HepG2 (cell line): ENCODE results near the gene ARHGAP45. TPM values are rescaled to one million over a fixed set of nuclear protein-coding genes. Genes with fewer than 3 reads are reported as not detected.

Experiments used
- ATAC-seq: fragments of 200-7000 bp; cut with Tn5 transposase; 3 replicates; pipeline ENCODE4 v1.9.1; 2020; ENCODE audit warnings: mild to moderate bottlenecking, moderate library complexity
- BruUV-seq: library from RNA; stranded (reverse); fragments of 400-500 nt; replicated peaks from 2 replicates; lab custom pipeline; 2021; lab: Mats Ljungman, UMichigan
- CTCF ChIA-PET: fragments of 300-600 bp; formaldehyde crosslinking; extraction: SDS; loops from one replicate; lab custom pipeline; 2021; ENCODE audit warnings: low total read pairs, inconsistent platforms, low intra/inter-chr PET ratio; lab: Yijun Ruan, JAX
- POLR2A ChIA-PET: fragments of 350-600 bp; sonication (Branson Sonifier 250); formaldehyde crosslinking; loops from one replicate; lab custom pipeline; 2020; ENCODE audit warnings: antibody characterized with exemption, inconsistent platforms; lab: Yijun Ruan, JAX
- DNase-seq: peaks from one replicate; pipeline ENCODE4 v3.0.0-alpha.2; 2015; ENCODE audit warnings: low spot score
- FAIRE-seq: peaks from 3 replicates; lab custom pipeline; 2011; peaks lifted over from hg19 to GRCh38; lab: Jason Lieb, UNC
- H2AFZ ChIP-seq: one replicate; pipeline ENCODE4 v1.6.1; 2011; ENCODE audit warnings: low read length, inconsistent platforms
- H3K27ac ChIP-seq: fragments of 300-600 bp; 3 replicates; pipeline ENCODE4 v1.8.0; 2011; ENCODE audit warnings: mixed run types, mild to moderate bottlenecking, mixed read lengths, low read length, inconsistent platforms; ENCODE audit not compliant: insufficient read depth; ENCODE audit errors: extremely low read length
- H3K27me3 ChIP-seq, 2 experiments: fragments of 200-600 bp in 1 of 2; 2 replicates in 1 of 2; 3 replicates in 1 of 2; pipeline versions ENCODE4 v1.6.0 to v1.8.0; 2011; ENCODE audit warnings: low read length in 2 of 2, mild to moderate bottlenecking in 2 of 2, moderate library complexity in 2 of 2, inconsistent platforms in 1 of 2; ENCODE audit not compliant: insufficient read depth in 2 of 2, control insufficient read depth in 1 of 2
- H3K36me3 ChIP-seq, 2 experiments: fragments of 200-600 bp in 1 of 2; replicated peaks in 1 of 2; 2 replicates in 1 of 2; 3 replicates in 1 of 2; pipeline versions ENCODE4 v1.5.1 to v1.8.0; 2011; ENCODE audit warnings: low read length in 2 of 2, inconsistent platforms in 1 of 2; ENCODE audit not compliant: insufficient read depth in 2 of 2, control insufficient read depth in 1 of 2
- H3K4me1 ChIP-seq: 2 replicates; pipeline ENCODE4 v1.5.1; 2012; ENCODE audit warnings: low read length, inconsistent platforms; ENCODE audit not compliant: insufficient read depth
- H3K4me2 ChIP-seq: 2 replicates; pipeline ENCODE4 v1.6.0; 2011; ENCODE audit warnings: low read depth, low read length, inconsistent platforms
- H3K4me3 ChIP-seq, 3 experiments: fragments of 200-600 bp in 1 of 3; sonication (generic), shearing (Covaris generic) in 1 of 3; replicated peaks in 1 of 3; 2 replicates each; pipeline ENCODE4 v1.5.1; 2011 to 2016; ENCODE audit warnings: low read length in 3 of 3, inconsistent platforms in 2 of 3, low read depth in 2 of 3, mild to moderate bottlenecking in 2 of 3, control low read depth in 1 of 3, mixed read lengths in 1 of 3; ENCODE audit not compliant: insufficient read depth in 1 of 3
- H3K79me2 ChIP-seq: one replicate; pipeline ENCODE4 v1.6.1; 2011; ENCODE audit warnings: low read length, inconsistent platforms; ENCODE audit not compliant: insufficient read depth
- H3K9ac ChIP-seq: 2 replicates; pipeline ENCODE4 v1.6.0; 2011; ENCODE audit warnings: mild to moderate bottlenecking, low read depth, low read length, inconsistent platforms; ENCODE audit not compliant: insufficient read depth
- H3K9me3 ChIP-seq: 2 replicates; pipeline ENCODE4 v1.5.1; 2012; ENCODE audit warnings: mild to moderate bottlenecking, low read length
- H4K20me1 ChIP-seq: 2 replicates; pipeline ENCODE4 v1.6.0; 2011; ENCODE audit warnings: inconsistent platforms, mild to moderate bottlenecking, low read length, moderate library complexity; ENCODE audit not compliant: insufficient read depth
- AGO2 ChIP-seq: fragments of 200-400 bp; formaldehyde crosslinking; optimal IDR thresholded peaks from 2 replicates; pipeline ENCODE3; 2017; ENCODE audit warnings: mild to moderate bottlenecking, low read depth, low read length, moderate library complexity
- ARNT ChIP-seq: fragments of 450-650 bp; IDR thresholded peaks from 2 replicates; pipeline ENCODE4 v1.6.1; 2017
- U2AF2 ChIP-seq: fragments of 200-400 bp; formaldehyde crosslinking; IDR thresholded peaks from 2 replicates; pipeline ENCODE4 v1.6.1; 2017; ENCODE audit warnings: low read depth, mild to moderate bottlenecking, low read length
- ZMYM3 ChIP-seq: sonication (generic); formaldehyde crosslinking; IDR thresholded peaks from 2 replicates; pipeline ENCODE4 v1.5.1; 2020; ENCODE audit warnings: mild to moderate bottlenecking, missing genetic modification reagents
- WGBS: methylation state at CpG from one replicate; pipeline ENCODE4 v1.1.6; 2017; ENCODE audit warnings: low lambda C conversion rate; 5-methylcytosine and 5-hydroxymethylcytosine counted together
- in situ Hi-C: cut with HindIII; loops from 2 replicates; pipeline ENCODE4 v1.10.0; 2017; ENCODE audit warnings: low pct_unique_long_range_greater_than_20kb; ENCODE audit not compliant: extremely low pct_ligation_motif_present
- intact Hi-C: fragments of 100-400 bp; cut with micrococcal nuclease; formaldehyde crosslinking; loops from one replicate; pipeline ENCODE4 v1.10.0; 2022; ENCODE audit not compliant: unreplicated experiment
- polyA plus RNA-seq, 8 experiments: library from polyadenylated mRNA; depleted of rRNA in 3 of 8; stranded (reverse) in 7 of 8; unstranded in 1 of 8; fragments of >200 nt; fragmentation: Illumina TruSeq in 4 of 8; extraction: Trizol in 4 of 8; gene quantifications; 2 replicates each; pipeline versions ENCODE4 v1.2.1 to v1.2.3, GENCODE V29; 2011 to 2016; ENCODE audit warnings: low read depth in 4 of 8, missing spikeins in 1 of 8, mixed read lengths in 1 of 8; ENCODE audit not compliant: insufficient read depth in 1 of 8
- total RNA-seq, 5 experiments: library from RNA; depleted of rRNA; stranded (reverse); fragments of >200 nt; fragmentation: Illumina TruSeq; extraction: Trizol; gene quantifications; 2 replicates each; pipeline ENCODE4 v1.2.3, GENCODE V29; 2016; ENCODE audit warnings: low read depth in 1 of 5
- TF ChIP-seq, protein P1 (sequence below): sonication (generic); formaldehyde crosslinking; IDR thresholded peaks from 2 replicates; pipeline ENCODE4 v1.5.1; 2020; ENCODE audit warnings: mild to moderate bottlenecking, moderate library complexity, missing genetic modification reagents

The ARHGAP45 gene
- total and polyA plus RNA-seq, 2 of the 13 experiments (the other 11 are each of a cell fraction or from before 2014, with no cell fraction given): 0.84 to 32.0 TPM

DNA sequence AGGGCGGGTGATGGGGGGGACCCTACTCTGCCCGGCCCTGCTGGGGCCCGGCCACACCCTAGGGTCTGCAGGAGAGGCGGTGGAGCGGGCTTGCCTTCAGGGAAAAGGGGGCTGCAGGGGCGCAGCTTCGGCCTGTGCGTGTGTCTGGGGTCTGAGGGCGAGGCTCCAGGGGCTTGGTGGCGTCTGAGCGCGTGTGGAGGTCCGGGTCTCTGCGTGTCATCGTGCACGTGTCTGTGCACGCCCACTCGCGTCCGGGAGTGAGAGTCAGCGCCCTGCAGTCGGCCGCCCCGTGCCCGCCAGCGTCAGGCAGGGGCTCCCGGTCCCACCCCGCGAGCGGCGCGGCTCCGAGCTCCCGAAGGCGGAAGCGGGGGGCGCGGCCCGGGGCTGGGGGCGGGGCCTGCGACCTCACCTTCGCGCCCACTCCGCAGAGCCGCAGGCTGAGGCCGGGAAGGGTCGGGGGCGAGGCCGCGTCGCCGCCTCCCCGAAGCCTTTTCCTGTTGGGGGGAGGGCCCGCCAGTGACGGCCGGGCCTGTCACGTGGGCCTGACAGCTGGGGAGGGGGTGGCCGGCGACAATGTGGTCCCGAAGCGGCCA, at the start of gene ARHGAP45 (continued):
- peak; percentile 86 for TF ChIP-seq ZMYM3 (CRISPR knock-in tag)

DNA sequence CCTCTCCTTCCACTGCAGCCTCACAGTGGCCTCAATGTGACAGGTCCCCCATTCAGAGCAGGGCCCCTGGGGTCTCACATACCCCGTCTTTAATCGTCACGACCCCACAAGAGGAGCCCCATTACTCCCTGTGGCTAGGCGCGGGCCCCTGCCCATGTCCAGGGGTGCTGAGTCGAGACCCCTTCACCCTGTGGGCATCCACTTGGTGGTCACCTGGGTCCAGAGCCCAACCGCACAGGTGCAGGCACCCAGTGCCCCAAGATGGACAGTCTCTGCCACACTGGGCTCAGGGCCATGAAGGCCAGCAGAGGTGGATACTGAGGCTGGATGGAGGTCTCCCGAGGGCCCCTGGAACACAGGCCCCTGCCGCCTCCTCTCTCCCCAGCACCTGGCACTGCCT, 49.1 kb upstream of the ARHGAP45 start:
- BruUV-seq: no TSS peak
- ATAC-seq: no peak
- peak overlapping the region in 1 of 3 experiments; percentile 46; a peak in 2 of 6 replicates for H3K4me3 ChIP-seq
- peaks cover 47% of the 10 kb centered on the region for H3K4me1 ChIP-seq
- H3K27me3 ChIP-seq: no peaks in the 10 kb centered on the region
- in situ Hi-C loops (no loop called here), intact Hi-C loops (no loop called here)
- peak overlapping the region; percentile 93 for H3K4me2 ChIP-seq
- peaks cover 14 to 17% of the 10 kb centered on the region in 2 experiments; a peak in 3 of 5 replicates for H3K36me3 ChIP-seq
- ChIA-PET POLR2A (no interaction called here), CTCF (no interaction called here)
- peak overlapping the region; percentile 31 for H3K27ac ChIP-seq
- peaks cover 27% of the 10 kb centered on the region for H4K20me1 ChIP-seq
- no peak for DNase-seq
- H3K9me3 ChIP-seq: no peaks in the 10 kb centered on the region
- peaks cover 58% of the 10 kb centered on the region for H3K79me2 ChIP-seq
- H3K9ac ChIP-seq: peak overlapping the region; percentile 90; the same call in 1 of the 2 replicates
- TF ChIP-seq U2AF2 (no peak), AGO2 (peak; percentile 59)
- no peak for FAIRE-seq
- WGBS: 97% methylated on average over 5 of the region's 9 CpGs
- no peak overlapping the region for H2AFZ ChIP-seq

DNA sequence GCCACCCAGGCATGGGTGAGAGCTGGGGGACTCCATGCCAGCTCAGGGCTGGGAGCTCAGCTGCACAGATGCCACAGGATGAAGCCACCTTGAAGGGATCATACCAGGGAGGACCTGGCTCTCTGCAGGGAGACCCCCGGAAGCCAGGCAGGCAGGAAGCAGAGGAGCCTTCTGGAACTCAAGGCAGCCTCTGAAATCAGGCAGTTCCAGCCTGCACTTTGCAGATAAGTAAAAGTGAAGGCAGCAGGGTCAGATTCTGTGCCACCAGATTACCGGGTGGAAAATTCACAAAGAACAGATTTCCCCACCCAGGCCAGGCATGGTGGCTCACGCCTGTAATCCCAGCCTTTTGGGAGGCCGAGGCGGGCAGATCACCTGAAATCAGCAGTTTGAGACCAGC, 48.6 kb upstream of the ARHGAP45 start:
- no peaks in the 10 kb centered on the region for H3K9me3 ChIP-seq
- peak overlapping the region; percentile 90; the same call in 1 of the 2 replicates for H3K9ac ChIP-seq
- H3K27me3 ChIP-seq: no peaks in the 10 kb centered on the region
- H2AFZ ChIP-seq: no peak overlapping the region
- no peak for TF ChIP-seq ARNT
- TF ChIP-seq, protein P1, sequence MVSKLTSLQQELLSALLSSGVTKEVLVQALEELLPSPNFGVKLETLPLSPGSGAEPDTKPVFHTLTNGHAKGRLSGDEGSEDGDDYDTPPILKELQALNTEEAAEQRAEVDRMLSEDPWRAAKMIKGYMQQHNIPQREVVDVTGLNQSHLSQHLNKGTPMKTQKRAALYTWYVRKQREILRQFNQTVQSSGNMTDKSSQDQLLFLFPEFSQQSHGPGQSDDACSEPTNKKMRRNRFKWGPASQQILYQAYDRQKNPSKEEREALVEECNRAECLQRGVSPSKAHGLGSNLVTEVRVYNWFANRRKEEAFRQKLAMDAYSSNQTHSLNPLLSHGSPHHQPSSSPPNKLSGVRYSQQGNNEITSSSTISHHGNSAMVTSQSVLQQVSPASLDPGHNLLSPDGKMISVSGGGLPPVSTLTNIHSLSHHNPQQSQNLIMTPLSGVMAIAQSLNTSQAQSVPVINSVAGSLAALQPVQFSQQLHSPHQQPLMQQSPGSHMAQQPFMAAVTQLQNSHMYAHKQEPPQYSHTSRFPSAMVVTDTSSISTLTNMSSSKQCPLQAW (CRISPR knock-in tag): 0 out of 2 replicates have a peak, but pooled peaks have one; percentile 17
- H3K27ac ChIP-seq: no peak overlapping the region
- ChIA-PET POLR2A (interaction anchor here (0.7 kb wide), 1 partner anchor 314 kb away, joined by 3 read pairs; no protein-coding TSS in a partner anchor), CTCF (no interaction called here)
- ATAC-seq: no peak
- H3K4me2 ChIP-seq: peak overlapping the region; percentile 93
- H3K4me3 ChIP-seq: peak overlapping the region in 1 of 3 experiments; percentile 46; a peak in 2 of 6 replicates
- BruUV-seq: no TSS peak
- H3K36me3 ChIP-seq: peaks cover 9 to 12% of the 10 kb centered on the region in 2 experiments; a peak in 3 of 5 replicates
- no peak for DNase-seq
- 92% methylated on average over 5 of the region's 5 CpGs for WGBS
- no peak for FAIRE-seq
- peaks cover 27% of the 10 kb centered on the region for H4K20me1 ChIP-seq
- peaks cover 47% of the 10 kb centered on the region for H3K4me1 ChIP-seq
- intact Hi-C loops: no loop called here
- in situ Hi-C loops: no loop called here
- peaks cover 58% of the 10 kb centered on the region for H3K79me2 ChIP-seq
